ENCODE data around the gene C1orf210. TPM values are rescaled to one million over a fixed set of nuclear protein-coding genes. Genes with fewer than 3 reads are reported as not detected.

C1orf210 gene
- polyA plus RNA-seq, 1 donor (not counting 4 experiments of a cell fraction or from before 2014, with no cell fraction given), result 5.6 TPM

GRCh38 chr1:43271186-43272118, 13.9 kb downstream of the C1orf210 start:
- H4K20me1 ChIP-seq (ENCODE audit: control insufficient read depth, extremely low read depth, insufficient read depth, low read length), result no peaks in the 10 kb centered on the region
- DNase-seq (ENCODE audit: low read depth, low spot score), result no peak
- H2AFZ ChIP-seq (ENCODE audit: control insufficient read depth, low read length), result no peak overlapping the region
- peak overlapping the region in 2 of 3 experiments; percentile 4 to 44 for H3K4me3 ChIP-seq (ENCODE audit: control insufficient read depth in 2 of 3, extremely low read depth in 1 of 3, insufficient read depth in 2 of 3, low read depth in 1 of 3, low read length in 3 of 3)
- H3K27ac ChIP-seq (ENCODE audit: control insufficient read depth, insufficient read depth, low read length), result no peak overlapping the region
- FAIRE-seq, result no peak
- no peaks in the 10 kb centered on the region for H3K9me3 ChIP-seq (ENCODE audit: control insufficient read depth, low read depth, low read length)
- H3K4me1 ChIP-seq (ENCODE audit: control insufficient read depth, extremely low read depth, insufficient read depth, low read length), result peaks cover 23% of the 10 kb centered on the region
- dilution Hi-C loops (cut with MboI; ENCODE audit: extremely low pct_ligation_motif_present, low sequenced_read_pairs), result no loop called here
- no peak for TF ChIP-seq CTCF (optimal IDR thresholded peaks at IDR 0.05 in 1 of 3, IDR thresholded peaks at IDR 0.05 in 1 of 3, conservative IDR thresholded peaks at IDR 0.05 in 1 of 3; ENCODE audit: extremely low read depth in 1 of 3, insufficient read depth in 2 of 3, low read length in 3 of 3)
- no peak for TF ChIP-seq EZH2 (IDR thresholded peaks at IDR 0.05; ENCODE audit: low read length)
- H3K27me3 ChIP-seq (ENCODE audit: control insufficient read depth, extremely low read depth, insufficient read depth, low read length), result no peaks in the 10 kb centered on the region
- no peaks in the 10 kb centered on the region for H3K9me1 ChIP-seq (ENCODE audit: control insufficient read depth, extremely low read depth, insufficient read depth, low read length)
- H3K9ac ChIP-seq (ENCODE audit: control insufficient read depth, extremely low read depth, insufficient read depth, low read length), result no peak overlapping the region
- H3K4me2 ChIP-seq (ENCODE audit: control insufficient read depth, extremely low read depth, insufficient read depth, low read depth, low read length), result peak overlapping the region; percentile 77
- H3K36me3 ChIP-seq (ENCODE audit: control insufficient read depth in 2 of 2, extremely low read depth in 1 of 2, insufficient read depth in 2 of 2, low read length in 2 of 2), result no peaks in the 10 kb centered on the region
- H3K79me2 ChIP-seq (ENCODE audit: control insufficient read depth, insufficient read depth, low read length), result no peaks in the 10 kb centered on the region

GRCh38 chr1:43270421-43271095, 14.8 kb downstream of the C1orf210 start:
- no peaks in the 10 kb centered on the region for H3K9me1 ChIP-seq (ENCODE audit: control insufficient read depth, extremely low read depth, insufficient read depth, low read length)
- H3K9ac ChIP-seq (ENCODE audit: control insufficient read depth, extremely low read depth, insufficient read depth, low read length), result peak overlapping the region; percentile 25
- TF ChIP-seq CTCF (optimal IDR thresholded peaks at IDR 0.05 in 1 of 3, IDR thresholded peaks at IDR 0.05 in 1 of 3, conservative IDR thresholded peaks at IDR 0.05 in 1 of 3; ENCODE audit: extremely low read depth in 1 of 3, insufficient read depth in 2 of 3, low read length in 3 of 3) (no peak), EZH2 (IDR thresholded peaks at IDR 0.05; ENCODE audit: low read length) (no peak)
- peak; percentile 66 for DNase-seq (ENCODE audit: low read depth, low spot score)
- no peaks in the 10 kb centered on the region for H3K36me3 ChIP-seq (ENCODE audit: control insufficient read depth in 2 of 2, extremely low read depth in 1 of 2, insufficient read depth in 2 of 2, low read length in 2 of 2)
- peak overlapping the region in 2 of 3 experiments; percentile 4 to 52 for H3K4me3 ChIP-seq (ENCODE audit: control insufficient read depth in 2 of 3, extremely low read depth in 1 of 3, insufficient read depth in 2 of 3, low read depth in 1 of 3, low read length in 3 of 3)
- no peaks in the 10 kb centered on the region for H3K9me3 ChIP-seq (ENCODE audit: control insufficient read depth, low read depth, low read length)
- FAIRE-seq, result peak; percentile 96
- peak overlapping the region; percentile 77 for H3K4me2 ChIP-seq (ENCODE audit: control insufficient read depth, extremely low read depth, insufficient read depth, low read depth, low read length)
- H3K27ac ChIP-seq (ENCODE audit: control insufficient read depth, insufficient read depth, low read length), result no peak overlapping the region
- peaks cover 23% of the 10 kb centered on the region for H3K4me1 ChIP-seq (ENCODE audit: control insufficient read depth, extremely low read depth, insufficient read depth, low read length)
- dilution Hi-C loops (cut with MboI; ENCODE audit: extremely low pct_ligation_motif_present, low sequenced_read_pairs), result no loop called here
- peak overlapping the region; percentile 59 for H2AFZ ChIP-seq (ENCODE audit: control insufficient read depth, low read length)
- H3K27me3 ChIP-seq (ENCODE audit: control insufficient read depth, extremely low read depth, insufficient read depth, low read length), result no peaks in the 10 kb centered on the region
- H3K79me2 ChIP-seq (ENCODE audit: control insufficient read depth, insufficient read depth, low read length), result no peaks in the 10 kb centered on the region
- no peaks in the 10 kb centered on the region for H4K20me1 ChIP-seq (ENCODE audit: control insufficient read depth, extremely low read depth, insufficient read depth, low read length)
